GM19395 (cell line): ENCODE results near the gene C19orf53.

Experiments
- ATAC-seq: cut with Tn5 transposase; IDR thresholded peaks from one replicate; pipeline ENCODE4 v1.9.1; 2021; ENCODE audit warnings: mild to moderate bottlenecking, moderate library complexity; ENCODE audit not compliant: unreplicated experiment

The C19orf53 gene

GRCh38 chr19:13825489-13826441, 51.5 kb downstream of the C19orf53 start:
- ATAC-seq, result no peak

DNA sequence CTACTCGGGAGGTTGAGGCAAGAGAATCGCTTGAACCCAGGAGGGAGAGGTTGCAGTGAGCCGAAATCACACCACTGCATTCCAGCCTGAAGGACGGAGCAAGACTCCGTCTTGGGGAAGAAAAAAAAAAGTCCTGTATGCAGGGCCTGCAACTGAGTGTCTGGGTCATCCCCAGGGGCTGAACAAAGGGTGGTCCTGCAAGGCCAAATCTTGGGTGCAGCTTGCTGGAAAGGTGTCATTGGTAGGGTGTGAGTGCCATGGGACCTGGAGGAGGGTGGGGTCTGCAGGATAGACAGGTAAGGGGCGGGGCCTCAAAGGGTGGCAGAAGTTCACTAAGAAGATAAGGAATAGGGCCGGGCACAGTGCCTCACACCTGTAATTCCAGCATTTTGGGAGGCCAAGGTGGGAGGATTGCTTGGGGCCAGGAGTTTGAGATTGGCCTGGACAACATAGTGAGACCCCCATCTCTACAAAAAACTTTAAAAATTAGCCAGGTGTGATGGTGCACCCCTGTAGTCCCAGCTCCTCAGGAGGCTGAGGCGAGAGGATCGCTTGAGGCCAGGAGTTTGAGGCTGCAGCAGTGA, 52.5 kb downstream of the C19orf53 start:
- no peak for ATAC-seq

DNA sequence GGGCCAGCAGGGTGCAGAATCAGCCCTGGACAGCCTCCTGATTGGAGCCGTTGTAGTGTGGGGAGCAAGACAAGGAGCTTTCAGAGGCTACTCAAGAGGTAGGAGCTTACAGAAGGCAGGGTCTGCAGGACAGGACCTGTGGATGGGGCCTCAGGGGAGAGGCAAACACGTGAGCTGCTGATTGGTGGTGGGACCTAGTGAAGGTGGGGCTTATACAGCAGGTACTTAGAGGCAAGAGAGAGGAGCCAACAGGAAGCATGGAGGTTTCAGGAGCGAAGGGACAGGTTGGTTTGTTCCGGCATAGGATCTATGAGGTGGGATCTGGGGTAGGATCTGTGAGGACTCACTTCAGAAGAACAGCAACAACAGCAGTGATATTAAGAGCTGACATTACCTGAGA, 53.4 kb downstream of the C19orf53 start:
- ATAC-seq, result no peak
